Measurements from ENCODE around the gene CDK5.

DNA sequence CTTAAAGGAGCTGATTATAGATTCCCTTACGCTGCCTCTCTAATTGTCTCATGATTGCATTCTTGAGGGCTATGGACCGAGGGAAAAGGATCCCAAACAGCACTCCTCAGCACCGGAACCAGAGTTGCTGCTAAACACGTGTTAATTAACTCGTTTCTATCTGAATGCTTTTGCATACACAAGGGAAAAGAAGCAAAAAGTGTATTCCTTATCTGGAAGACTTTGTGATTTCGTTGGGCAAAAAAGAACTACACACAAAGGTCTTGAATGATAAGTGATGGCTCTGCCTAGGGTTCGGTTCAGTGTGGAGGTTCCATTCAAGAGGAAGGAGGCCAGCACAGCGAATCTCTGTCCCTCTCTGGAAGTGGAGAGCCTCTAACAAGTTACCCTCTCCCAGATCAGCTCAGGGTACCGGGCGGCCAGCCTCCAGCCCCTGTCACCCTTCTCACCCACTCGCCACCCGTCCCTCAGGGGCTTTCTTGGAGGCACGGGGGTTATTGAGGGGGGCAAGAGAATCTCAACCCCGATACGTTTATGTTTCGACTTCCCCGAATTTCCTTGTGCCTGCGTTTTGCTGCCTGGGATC lies 1.2 kb upstream of the CDK5 start:
- TF ChIP-seq, protein P1, sequence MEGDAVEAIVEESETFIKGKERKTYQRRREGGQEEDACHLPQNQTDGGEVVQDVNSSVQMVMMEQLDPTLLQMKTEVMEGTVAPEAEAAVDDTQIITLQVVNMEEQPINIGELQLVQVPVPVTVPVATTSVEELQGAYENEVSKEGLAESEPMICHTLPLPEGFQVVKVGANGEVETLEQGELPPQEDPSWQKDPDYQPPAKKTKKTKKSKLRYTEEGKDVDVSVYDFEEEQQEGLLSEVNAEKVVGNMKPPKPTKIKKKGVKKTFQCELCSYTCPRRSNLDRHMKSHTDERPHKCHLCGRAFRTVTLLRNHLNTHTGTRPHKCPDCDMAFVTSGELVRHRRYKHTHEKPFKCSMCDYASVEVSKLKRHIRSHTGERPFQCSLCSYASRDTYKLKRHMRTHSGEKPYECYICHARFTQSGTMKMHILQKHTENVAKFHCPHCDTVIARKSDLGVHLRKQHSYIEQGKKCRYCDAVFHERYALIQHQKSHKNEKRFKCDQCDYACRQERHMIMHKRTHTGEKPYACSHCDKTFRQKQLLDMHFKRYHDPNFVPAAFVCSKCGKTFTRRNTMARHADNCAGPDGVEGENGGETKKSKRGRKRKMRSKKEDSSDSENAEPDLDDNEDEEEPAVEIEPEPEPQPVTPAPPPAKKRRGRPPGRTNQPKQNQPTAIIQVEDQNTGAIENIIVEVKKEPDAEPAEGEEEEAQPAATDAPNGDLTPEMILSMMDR (IDR thresholded peaks at IDR 0.05; ENCODE audit: insufficient read depth, low read depth, low read length), result no peak
- TF ChIP-seq EZH2 (IDR thresholded peaks at IDR 0.05; ENCODE audit: insufficient read depth, low read length), result no peak
